Measurements from ENCODE around the gene SH3TC1. TPM values are rescaled to one million over a fixed set of nuclear protein-coding genes. Genes with fewer than 3 reads are reported as not detected.

The SH3TC1 gene
- polyA plus RNA-seq, 3 donors: 36.9 to 85.7 (median 41.9) TPM

DNA sequence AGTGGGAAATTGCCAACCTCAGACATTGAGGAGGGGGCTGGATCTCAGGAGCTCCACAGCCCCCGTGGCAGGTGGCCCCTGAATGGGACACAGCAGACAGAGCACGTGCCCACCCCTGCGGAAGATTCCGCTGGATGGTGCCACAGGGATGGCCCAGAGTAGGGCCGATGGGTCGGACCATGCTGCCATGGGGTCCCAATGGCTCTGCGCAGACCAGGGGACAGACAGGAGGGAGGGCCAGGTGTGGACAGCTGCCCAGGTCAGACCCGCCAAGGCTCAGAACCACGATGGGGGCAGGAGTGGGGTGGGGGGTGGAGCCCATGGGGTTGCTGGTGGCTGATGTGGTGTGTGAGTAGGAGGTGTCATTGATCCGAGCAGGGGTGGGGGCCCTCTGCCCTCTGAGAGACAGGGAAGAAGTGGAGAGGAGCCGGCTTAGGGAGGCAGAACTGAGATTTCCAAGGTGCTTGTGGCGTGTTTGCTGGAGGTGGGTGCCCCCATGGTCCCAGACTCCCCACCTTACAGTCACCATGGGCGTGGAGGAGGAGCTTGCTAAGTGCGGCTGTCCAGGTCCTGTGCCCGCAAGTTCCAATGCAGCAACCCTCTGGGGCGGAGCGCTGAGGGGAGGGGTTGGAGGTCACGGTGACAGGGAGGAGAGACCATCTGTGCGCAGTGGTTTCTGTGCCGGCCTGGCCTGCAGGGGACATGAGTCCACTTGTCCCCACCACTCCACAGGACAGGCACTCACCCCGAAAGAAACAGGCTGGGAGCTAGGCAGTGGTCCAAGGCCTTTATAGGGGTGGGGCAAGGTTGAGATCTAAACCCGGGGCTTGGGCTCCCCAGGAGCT, 12.9 kb downstream of the SH3TC1 start:
- Histone ChIP-seq H3K4me1 (ENCODE audit: control insufficient read depth in 1 of 2, insufficient read depth in 2 of 2, low read length in 2 of 2) (peaks cover 36 to 39% of the 10 kb centered on the region in 2 donors), H3K4me3 (replicated peaks in 1 of 3; ENCODE audit: low read depth in 2 of 3, low read length in 3 of 3) (no peak overlapping the region), H3K27me3 (ENCODE audit: control insufficient read depth in 2 of 2, insufficient read depth in 2 of 2, low read length in 2 of 2) (no peaks in the 10 kb centered on the region), H3K4me2 (replicated peaks; ENCODE audit: extremely low read depth, low read length, poor library complexity, severe bottlenecking) (no peak overlapping the region), H3K36me3 (replicated peaks in 1 of 2; ENCODE audit: control insufficient read depth in 1 of 2, insufficient read depth in 2 of 2, low read length in 2 of 2) (peaks cover 65 to 86% of the 10 kb centered on the region in 2 donors), H3K79me2 (ENCODE audit: insufficient read depth, low read length) (peaks cover 31% of the 10 kb centered on the region), H3K27ac (ENCODE audit: low read depth in 1 of 2, low read length in 2 of 2) (no peak overlapping the region), H3K9me3 (replicated peaks in 1 of 2; ENCODE audit: control insufficient read depth in 1 of 2, insufficient read depth in 1 of 2, low read length in 2 of 2) (no peaks in the 10 kb centered on the region), H4K20me1 (ENCODE audit: insufficient read depth, low read length) (peaks cover 100% of the 10 kb centered on the region), H2AFZ (ENCODE audit: insufficient read depth, low read depth, low read length, poor library complexity, severe bottlenecking) (no peak overlapping the region), H3K9ac (ENCODE audit: insufficient read depth, low read length, poor library complexity, severe bottlenecking) (no peak overlapping the region)
- H3K9me3 Mint-ChIP-seq: no peaks in the 10 kb centered on the region
- peak overlapping the region in 3 of 7 donors; percentile 40 to 57 (median 52) for H3K27ac Mint-ChIP-seq
- intact Hi-C loops (cut with micrococcal nuclease): no loop called here
- H3K36me3 Mint-ChIP-seq: peaks cover 79 to 89% of the 10 kb centered on the region in 2 donors
- H3K4me1 Mint-ChIP-seq: peaks cover 32% of the 10 kb centered on the region
- peaks cover 0 to 2% (median 0%) of the 10 kb centered on the region in 3 donors for H3K27me3 Mint-ChIP-seq (ENCODE audit: low read depth in 3 of 3)
- no peak for DNase-seq
- 97% methylated on average over 10 of the region's 22 CpGs for WGBS (ENCODE audit: insufficient coverage)
- TF ChIP-seq, protein P1, sequence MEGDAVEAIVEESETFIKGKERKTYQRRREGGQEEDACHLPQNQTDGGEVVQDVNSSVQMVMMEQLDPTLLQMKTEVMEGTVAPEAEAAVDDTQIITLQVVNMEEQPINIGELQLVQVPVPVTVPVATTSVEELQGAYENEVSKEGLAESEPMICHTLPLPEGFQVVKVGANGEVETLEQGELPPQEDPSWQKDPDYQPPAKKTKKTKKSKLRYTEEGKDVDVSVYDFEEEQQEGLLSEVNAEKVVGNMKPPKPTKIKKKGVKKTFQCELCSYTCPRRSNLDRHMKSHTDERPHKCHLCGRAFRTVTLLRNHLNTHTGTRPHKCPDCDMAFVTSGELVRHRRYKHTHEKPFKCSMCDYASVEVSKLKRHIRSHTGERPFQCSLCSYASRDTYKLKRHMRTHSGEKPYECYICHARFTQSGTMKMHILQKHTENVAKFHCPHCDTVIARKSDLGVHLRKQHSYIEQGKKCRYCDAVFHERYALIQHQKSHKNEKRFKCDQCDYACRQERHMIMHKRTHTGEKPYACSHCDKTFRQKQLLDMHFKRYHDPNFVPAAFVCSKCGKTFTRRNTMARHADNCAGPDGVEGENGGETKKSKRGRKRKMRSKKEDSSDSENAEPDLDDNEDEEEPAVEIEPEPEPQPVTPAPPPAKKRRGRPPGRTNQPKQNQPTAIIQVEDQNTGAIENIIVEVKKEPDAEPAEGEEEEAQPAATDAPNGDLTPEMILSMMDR (IDR thresholded peaks at IDR 0.05): no peak
- H3K4me3 Mint-ChIP-seq: no peak overlapping the region

DNA sequence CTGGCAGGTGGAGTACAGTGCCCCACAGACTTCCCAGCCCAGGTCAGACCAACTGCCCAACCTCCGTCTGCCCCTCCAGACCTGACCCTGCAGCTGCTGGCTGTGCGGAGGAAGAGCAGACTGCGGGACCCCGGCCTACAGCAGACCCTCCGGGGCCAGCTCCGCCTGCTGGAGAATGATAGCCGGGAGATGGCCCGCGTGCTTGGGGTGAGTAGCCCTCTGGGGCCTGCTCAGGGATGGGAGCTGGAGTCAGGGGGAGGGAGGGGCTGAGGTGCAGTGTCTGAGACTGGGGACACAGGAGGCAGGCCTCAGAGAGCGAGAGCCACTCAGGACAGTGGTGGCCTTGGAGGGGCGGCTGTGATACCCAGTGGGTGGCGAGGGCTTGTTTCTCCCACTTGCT, 13.5 kb downstream of the SH3TC1 start:
- H3K27ac Mint-ChIP-seq: peak overlapping the region in 1 of 7 donors; percentile 25
- peaks cover 27% of the 10 kb centered on the region for H3K4me1 Mint-ChIP-seq
- Histone ChIP-seq H3K9ac (ENCODE audit: insufficient read depth, low read length, poor library complexity, severe bottlenecking) (no peak overlapping the region), H2AFZ (ENCODE audit: insufficient read depth, low read depth, low read length, poor library complexity, severe bottlenecking) (no peak overlapping the region), H4K20me1 (ENCODE audit: insufficient read depth, low read length) (peaks cover 100% of the 10 kb centered on the region), H3K36me3 (replicated peaks in 1 of 2; ENCODE audit: control insufficient read depth in 1 of 2, insufficient read depth in 2 of 2, low read length in 2 of 2) (peaks cover 72 to 92% of the 10 kb centered on the region in 2 donors), H3K4me1 (ENCODE audit: control insufficient read depth in 1 of 2, insufficient read depth in 2 of 2, low read length in 2 of 2) (peaks cover 29 to 32% of the 10 kb centered on the region in 2 donors), H3K27ac (ENCODE audit: low read depth in 1 of 2, low read length in 2 of 2) (no peak overlapping the region), H3K9me3 (replicated peaks in 1 of 2; ENCODE audit: control insufficient read depth in 1 of 2, insufficient read depth in 1 of 2, low read length in 2 of 2) (no peaks in the 10 kb centered on the region), H3K79me2 (ENCODE audit: insufficient read depth, low read length) (peaks cover 27% of the 10 kb centered on the region), H3K4me2 (replicated peaks; ENCODE audit: extremely low read depth, low read length, poor library complexity, severe bottlenecking) (no peak overlapping the region), H3K4me3 (replicated peaks in 1 of 3; ENCODE audit: low read depth in 2 of 3, low read length in 3 of 3) (no peak overlapping the region), H3K27me3 (ENCODE audit: control insufficient read depth in 2 of 2, insufficient read depth in 2 of 2, low read length in 2 of 2) (no peaks in the 10 kb centered on the region)
- 98% methylated on average over 10 of the region's 12 CpGs for WGBS (ENCODE audit: insufficient coverage)
- no peak for DNase-seq
- H3K36me3 Mint-ChIP-seq: peaks cover 79 to 91% of the 10 kb centered on the region in 2 donors
- H3K27me3 Mint-ChIP-seq (ENCODE audit: low read depth in 3 of 3): peaks cover 0 to 2% (median 1%) of the 10 kb centered on the region in 3 donors
- peaks cover 0 to 2% (median 0%) of the 10 kb centered on the region in 7 donors for H3K9me3 Mint-ChIP-seq
- TF ChIP-seq, protein P1 (IDR thresholded peaks at IDR 0.05): no peak
- intact Hi-C loops (cut with micrococcal nuclease): no loop called here
- H3K4me3 Mint-ChIP-seq: no peak overlapping the region

All from CD14-positive monocyte (primary cell).